GM23338 (cell line): ENCODE measurements around the gene PHLDA3. TPM values are rescaled to one million over a fixed set of nuclear protein-coding genes. Genes with fewer than 3 reads are reported as not detected.
A peak's percentile ranks its signal among the peaks of the same experiment; 100 is the strongest.

Experiments used
- ATAC-seq: fragments of 200-7000 bp; cut with Tn5 transposase; 3 replicates; pipeline ENCODE4 v1.9.1; 2020
- DNase-seq: peaks from one replicate; pipeline ENCODE4 v3.0.0-alpha.2; 2015; ENCODE audit warnings: low spot score
- H2AFZ ChIP-seq: fragments of 200-600 bp; sonication (generic); 2 replicates; pipeline ENCODE4 v1.8.0; 2016; ENCODE audit warnings: antibody characterized with exemption, mild to moderate bottlenecking, moderate library complexity
- H3F3A ChIP-seq: fragments of 200-600 bp; sonication (generic); replicated peaks from 2 replicates; pipeline ENCODE4 v1.8.0; 2017; ENCODE audit warnings: antibody characterized with exemption, mixed run types, low read depth
- H3K27ac ChIP-seq: fragments of 200-600 bp; sonication (generic); 2 replicates; pipeline ENCODE4 v1.6.1; 2016; ENCODE audit warnings: low read depth
- H3K27me3 ChIP-seq: fragments of 200-600 bp; sonication (generic); 2 replicates; pipeline ENCODE4 v1.8.0; 2016; ENCODE audit warnings: mild to moderate bottlenecking, mixed run types, moderate library complexity; ENCODE audit not compliant: insufficient read depth
- H3K36me3 ChIP-seq: fragments of 200-600 bp; sonication (generic); 2 replicates; pipeline ENCODE4 v1.8.0; 2016; ENCODE audit warnings: mild to moderate bottlenecking; ENCODE audit not compliant: insufficient read depth
- H3K4me1 ChIP-seq: fragments of 200-600 bp; sonication (generic); 2 replicates; pipeline ENCODE4 v1.8.0; 2016; ENCODE audit warnings: mild to moderate bottlenecking, moderate library complexity; ENCODE audit not compliant: insufficient read depth
- H3K4me2 ChIP-seq: fragments of 200-600 bp; sonication (generic); 2 replicates; pipeline ENCODE4 v1.7.1; 2017; ENCODE audit warnings: mixed run types
- H3K4me3 ChIP-seq: fragments of 200-600 bp; sonication (generic); 2 replicates; pipeline ENCODE4 v1.6.1; 2016; ENCODE audit warnings: mixed run types
- H3K79me2 ChIP-seq: fragments of 200-600 bp; sonication (generic); replicated peaks from 2 replicates; pipeline ENCODE4 v1.8.0; 2017; ENCODE audit warnings: mild to moderate bottlenecking; ENCODE audit not compliant: insufficient read depth
- H3K9me2 ChIP-seq: fragments of 200-600 bp; sonication (generic); 2 replicates; pipeline ENCODE4 v1.8.0; 2017; ENCODE audit not compliant: insufficient read depth
- H4K20me1 ChIP-seq: fragments of 200-600 bp; sonication (generic); replicated peaks from 2 replicates; pipeline ENCODE4 v1.8.0; 2017; ENCODE audit warnings: mild to moderate bottlenecking; ENCODE audit not compliant: insufficient read depth
- H3K27ac Mint-ChIP-seq: 2 replicates; pipeline ENCODE4 v1.8.0; 2020; ENCODE audit warnings: inconsistent platforms, mild to moderate bottlenecking, moderate library complexity, mixed read lengths
- H3K27me3 Mint-ChIP-seq: 3 replicates; pipeline ENCODE4 v1.8.0; 2022; ENCODE audit warnings: low read depth, mild to moderate bottlenecking, moderate library complexity, mixed read lengths, inconsistent platforms; ENCODE audit not compliant: insufficient read depth, poor library complexity
- H3K36me3 Mint-ChIP-seq: 3 replicates; pipeline ENCODE4 v1.8.0; 2021; ENCODE audit warnings: low read depth, mild to moderate bottlenecking, inconsistent platforms, moderate library complexity, mixed read lengths
- H3K4me1 Mint-ChIP-seq: 3 replicates; pipeline ENCODE4 v1.8.0; 2020; ENCODE audit warnings: mild to moderate bottlenecking, inconsistent platforms, mixed read lengths
- H3K4me3 Mint-ChIP-seq: 3 replicates; pipeline ENCODE4 v1.8.0; 2021; ENCODE audit warnings: moderate library complexity, mild to moderate bottlenecking, inconsistent platforms, mixed read lengths
- H3K9me3 Mint-ChIP-seq: 3 replicates; pipeline ENCODE4 v1.8.0; 2020; ENCODE audit warnings: moderate library complexity, mild to moderate bottlenecking, inconsistent platforms, mixed read lengths
- NANOG ChIP-seq: IDR thresholded peaks from 2 replicates; pipeline ENCODE4 v1.6.1; 2016; ENCODE audit warnings: antibody characterized with exemption, borderline replicate concordance
- ZNF114 ChIP-seq: fragments of 250-450 bp; sonication (Bioruptor Pico); IDR thresholded peaks from 2 replicates; pipeline ENCODE4 v1.5.0; 2020; ENCODE audit warnings: mild to moderate bottlenecking, moderate library complexity
- ZNF331 ChIP-seq: fragments of 250-450 bp; sonication (Bioruptor Pico); IDR thresholded peaks from 2 replicates; pipeline ENCODE4 v1.5.0; 2020; ENCODE audit warnings: low read depth, mild to moderate bottlenecking, moderate library complexity
- polyA plus RNA-seq: library from polyadenylated mRNA; unstranded; fragments of >200 nt; fragmentation: Nextera tagmentation; extraction: Ambion mirVana; gene quantifications from 2 replicates; pipeline ENCODE4 v1.2.1, GENCODE V29; 2016
- total RNA-seq: library from RNA; depleted of rRNA; stranded (reverse); fragments of >200 nt; shearing (Covaris generic); gene quantifications from 2 replicates; pipeline ENCODE4 v1.2.3, GENCODE V29; 2014
- TF ChIP-seq, protein P1 (sequence below), 2 experiments: fragments of 200-600 bp in 1 of 2; sonication (generic) in 1 of 2; conservative IDR thresholded peaks; 2 replicates each; pipeline versions ENCODE4 v1.5.1 to v1.6.1; 2016 to 2017; ENCODE audit warnings: antibody characterized with exemption in 2 of 2, low read depth in 2 of 2, mild to moderate bottlenecking in 2 of 2, moderate library complexity in 1 of 2
- TF ChIP-seq, protein P2 (sequence below): IDR thresholded peaks from one replicate; pipeline ENCODE4 v1.6.1; 2018; ENCODE audit warnings: antibody characterized with exemption; ENCODE audit not compliant: unreplicated experiment

PHLDA3 gene
- total and polyA plus RNA-seq, 2 experiments from 2014 or later, result 37.5 to 87.4 TPM

DNA sequence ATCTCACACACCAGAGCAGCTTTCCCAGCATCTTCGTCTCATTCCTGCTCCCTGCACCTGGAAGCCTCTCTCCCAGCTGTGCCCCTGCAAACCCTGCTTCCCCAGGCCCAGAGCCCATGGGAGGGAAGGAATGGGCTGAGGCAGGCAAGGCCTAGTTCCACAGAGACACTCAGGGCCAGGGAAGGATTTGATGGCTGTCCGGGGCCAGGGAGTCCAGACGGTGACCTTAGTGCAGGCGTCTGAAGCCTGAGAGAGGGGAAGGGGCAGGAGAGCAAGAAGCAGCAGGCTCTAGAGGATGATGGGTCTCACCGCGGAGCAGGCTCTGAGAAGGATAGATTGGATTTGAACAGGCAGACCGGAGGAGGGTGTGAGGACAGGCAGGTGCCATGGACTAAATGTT, 25.2 kb downstream of the PHLDA3 start (continued):
- TF ChIP-seq, protein P1, sequence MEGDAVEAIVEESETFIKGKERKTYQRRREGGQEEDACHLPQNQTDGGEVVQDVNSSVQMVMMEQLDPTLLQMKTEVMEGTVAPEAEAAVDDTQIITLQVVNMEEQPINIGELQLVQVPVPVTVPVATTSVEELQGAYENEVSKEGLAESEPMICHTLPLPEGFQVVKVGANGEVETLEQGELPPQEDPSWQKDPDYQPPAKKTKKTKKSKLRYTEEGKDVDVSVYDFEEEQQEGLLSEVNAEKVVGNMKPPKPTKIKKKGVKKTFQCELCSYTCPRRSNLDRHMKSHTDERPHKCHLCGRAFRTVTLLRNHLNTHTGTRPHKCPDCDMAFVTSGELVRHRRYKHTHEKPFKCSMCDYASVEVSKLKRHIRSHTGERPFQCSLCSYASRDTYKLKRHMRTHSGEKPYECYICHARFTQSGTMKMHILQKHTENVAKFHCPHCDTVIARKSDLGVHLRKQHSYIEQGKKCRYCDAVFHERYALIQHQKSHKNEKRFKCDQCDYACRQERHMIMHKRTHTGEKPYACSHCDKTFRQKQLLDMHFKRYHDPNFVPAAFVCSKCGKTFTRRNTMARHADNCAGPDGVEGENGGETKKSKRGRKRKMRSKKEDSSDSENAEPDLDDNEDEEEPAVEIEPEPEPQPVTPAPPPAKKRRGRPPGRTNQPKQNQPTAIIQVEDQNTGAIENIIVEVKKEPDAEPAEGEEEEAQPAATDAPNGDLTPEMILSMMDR (conservative IDR thresholded peaks at IDR 0.05; ENCODE audit: low read depth in 2 of 2), result no peak

DNA sequence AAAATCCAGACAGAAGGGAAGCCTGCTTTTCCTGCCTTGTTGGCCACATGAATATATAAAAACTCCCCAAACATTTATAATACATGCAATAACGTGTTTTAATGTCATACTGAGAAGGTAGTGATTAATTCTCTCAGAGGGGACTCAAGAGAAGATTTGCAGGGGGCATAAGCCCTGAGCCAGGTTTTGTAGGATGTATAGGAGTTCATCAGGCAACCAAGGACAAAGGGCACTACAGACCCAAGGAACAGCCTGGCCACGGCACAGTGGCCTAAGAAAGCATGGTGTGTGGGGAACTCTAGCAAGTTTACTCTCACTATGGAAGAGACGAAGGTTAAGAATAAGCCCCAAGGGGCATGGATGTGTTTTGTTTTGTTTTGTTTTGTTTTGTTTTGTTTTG, 32.0 kb downstream of the PHLDA3 start:
- no peaks in the 10 kb centered on the region for H3F3A ChIP-seq
- H3K4me2 ChIP-seq, result no peak overlapping the region
- Mint-ChIP-seq H3K27me3 (peaks cover 16% of the 10 kb centered on the region), H3K27ac (no peak overlapping the region), H3K9me3 (no peaks in the 10 kb centered on the region), H3K4me3 (no peak overlapping the region), H3K36me3 (no peaks in the 10 kb centered on the region), H3K4me1 (peaks cover 11% of the 10 kb centered on the region; the same call in 2 of the 3 replicates)
- no peaks in the 10 kb centered on the region for H3K9me2 ChIP-seq
- no peaks in the 10 kb centered on the region for H3K79me2 ChIP-seq
- H3K36me3 ChIP-seq, result no peaks in the 10 kb centered on the region
- H2AFZ ChIP-seq, result no peak overlapping the region
- H3K27me3 ChIP-seq, result no peaks in the 10 kb centered on the region
- TF ChIP-seq ZNF331 (no peak), NANOG (no peak), ZNF114 (CRISPR knock-in tag) (no peak)
- TF ChIP-seq, protein P2, sequence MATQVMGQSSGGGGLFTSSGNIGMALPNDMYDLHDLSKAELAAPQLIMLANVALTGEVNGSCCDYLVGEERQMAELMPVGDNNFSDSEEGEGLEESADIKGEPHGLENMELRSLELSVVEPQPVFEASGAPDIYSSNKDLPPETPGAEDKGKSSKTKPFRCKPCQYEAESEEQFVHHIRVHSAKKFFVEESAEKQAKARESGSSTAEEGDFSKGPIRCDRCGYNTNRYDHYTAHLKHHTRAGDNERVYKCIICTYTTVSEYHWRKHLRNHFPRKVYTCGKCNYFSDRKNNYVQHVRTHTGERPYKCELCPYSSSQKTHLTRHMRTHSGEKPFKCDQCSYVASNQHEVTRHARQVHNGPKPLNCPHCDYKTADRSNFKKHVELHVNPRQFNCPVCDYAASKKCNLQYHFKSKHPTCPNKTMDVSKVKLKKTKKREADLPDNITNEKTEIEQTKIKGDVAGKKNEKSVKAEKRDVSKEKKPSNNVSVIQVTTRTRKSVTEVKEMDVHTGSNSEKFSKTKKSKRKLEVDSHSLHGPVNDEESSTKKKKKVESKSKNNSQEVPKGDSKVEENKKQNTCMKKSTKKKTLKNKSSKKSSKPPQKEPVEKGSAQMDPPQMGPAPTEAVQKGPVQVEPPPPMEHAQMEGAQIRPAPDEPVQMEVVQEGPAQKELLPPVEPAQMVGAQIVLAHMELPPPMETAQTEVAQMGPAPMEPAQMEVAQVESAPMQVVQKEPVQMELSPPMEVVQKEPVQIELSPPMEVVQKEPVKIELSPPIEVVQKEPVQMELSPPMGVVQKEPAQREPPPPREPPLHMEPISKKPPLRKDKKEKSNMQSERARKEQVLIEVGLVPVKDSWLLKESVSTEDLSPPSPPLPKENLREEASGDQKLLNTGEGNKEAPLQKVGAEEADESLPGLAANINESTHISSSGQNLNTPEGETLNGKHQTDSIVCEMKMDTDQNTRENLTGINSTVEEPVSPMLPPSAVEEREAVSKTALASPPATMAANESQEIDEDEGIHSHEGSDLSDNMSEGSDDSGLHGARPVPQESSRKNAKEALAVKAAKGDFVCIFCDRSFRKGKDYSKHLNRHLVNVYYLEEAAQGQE, result no peak
- H3K27ac ChIP-seq, result no peak overlapping the region
- H3K4me1 ChIP-seq, result peaks cover 5% of the 10 kb centered on the region
- ATAC-seq (no peak), DNase-seq (no peak)
- H3K4me3 ChIP-seq, result no peak overlapping the region
- H4K20me1 ChIP-seq, result no peaks in the 10 kb centered on the region

DNA sequence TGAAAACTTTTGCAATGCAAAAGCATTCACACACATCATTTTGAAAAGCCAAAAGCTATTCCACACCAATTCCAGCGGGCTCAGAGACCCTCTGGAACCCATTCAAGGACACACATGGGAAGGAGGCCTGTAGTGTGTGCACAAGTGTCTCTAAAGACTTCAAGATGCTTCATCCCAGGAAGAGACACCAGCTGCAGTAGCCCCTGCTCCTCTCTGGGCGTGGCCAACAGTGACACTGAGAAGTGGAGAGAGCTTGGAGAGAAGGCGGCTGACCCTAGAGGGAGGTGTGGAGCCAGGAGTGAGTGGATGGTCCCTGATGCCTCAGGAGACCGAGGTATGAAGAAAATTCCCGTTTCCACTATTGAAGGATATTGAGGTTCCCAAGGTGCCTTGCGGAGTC, 32.6 kb downstream of the PHLDA3 start:
- no peak overlapping the region for H3K4me2 ChIP-seq
- TF ChIP-seq, protein P1 (conservative IDR thresholded peaks at IDR 0.05; ENCODE audit: low read depth in 2 of 2), result peak; percentile 32 to 69
- TF ChIP-seq ZNF331, result no peak
- DNase-seq, result peak; percentile 78

More for the DNA sequence above, 32.6 kb downstream of the PHLDA3 start:
- Histone ChIP-seq H4K20me1 (no peaks in the 10 kb centered on the region), H3K9me2 (no peaks in the 10 kb centered on the region), H3K4me1 (peaks cover 5% of the 10 kb centered on the region), H3K27ac (no peak overlapping the region), H2AFZ (0 out of 2 replicates have a peak overlapping the region, but pooled peaks have one; percentile 8), H3K4me3 (no peak overlapping the region), H3K36me3 (no peaks in the 10 kb centered on the region), H3K79me2 (no peaks in the 10 kb centered on the region), H3K27me3 (no peaks in the 10 kb centered on the region), H3F3A (no peaks in the 10 kb centered on the region)
- Mint-ChIP-seq H3K36me3 (no peaks in the 10 kb centered on the region), H3K27me3 (peaks cover 16% of the 10 kb centered on the region), H3K4me1 (peaks cover 12% of the 10 kb centered on the region; the same call in 2 of the 3 replicates), H3K4me3 (no peak overlapping the region), H3K27ac (no peak overlapping the region), H3K9me3 (no peaks in the 10 kb centered on the region)
- ATAC-seq, result peak; percentile 98
